RWPE2 (cell line): ENCODE measurements around the gene AOC1.

Experiments
- ATAC-seq: fragments of 200-7000 bp; cut with Tn5 transposase; 3 replicates; pipeline ENCODE4 v1.9.1; 2021; ENCODE audit warnings: low read depth
- DNase-seq: peaks from one replicate; pipeline ENCODE4 v3.0.0-alpha.2; 2020; ENCODE audit warnings: low spot score
- H3K27ac ChIP-seq: fragments of 450-650 bp; 2 replicates; pipeline ENCODE4 v1.5.1; 2017; ENCODE audit warnings: mild to moderate bottlenecking; ENCODE audit not compliant: poor library complexity, severe bottlenecking
- H3K27me3 ChIP-seq: fragments of 250-450 bp; sonication (Bioruptor Pico); 2 replicates; pipeline ENCODE4 v1.5.1; 2021; ENCODE audit warnings: mild to moderate bottlenecking, moderate library complexity; ENCODE audit not compliant: insufficient read depth, poor library complexity, severe bottlenecking
- H3K36me3 ChIP-seq: fragments of 250-450 bp; sonication (Bioruptor Pico); 2 replicates; pipeline ENCODE4 v1.5.1; 2020; ENCODE audit warnings: low read depth, mild to moderate bottlenecking, moderate library complexity
- H3K4me1 ChIP-seq: fragments of 250-450 bp; sonication (Bioruptor Pico); 2 replicates; pipeline ENCODE4 v1.5.1; 2021; ENCODE audit warnings: mild to moderate bottlenecking, moderate library complexity; ENCODE audit not compliant: insufficient read depth, poor library complexity, severe bottlenecking
- H3K4me3 ChIP-seq: fragments of 250-450 bp; sonication (Bioruptor Pico); 2 replicates; pipeline ENCODE4 v1.5.1; 2021; ENCODE audit warnings: mild to moderate bottlenecking, moderate library complexity; ENCODE audit not compliant: severe bottlenecking
- H3K9me3 ChIP-seq: fragments of 250-450 bp; sonication (Bioruptor Pico); 2 replicates; pipeline ENCODE4 v1.5.1; 2021; ENCODE audit warnings: mild to moderate bottlenecking, moderate library complexity; ENCODE audit not compliant: severe bottlenecking
- CTCF ChIP-seq: fragments of 450-650 bp; IDR thresholded peaks from one replicate; pipeline ENCODE4 v1.5.1; 2017; ENCODE audit warnings: mild to moderate bottlenecking, moderate library complexity; ENCODE audit not compliant: poor library complexity, severe bottlenecking

The AOC1 gene

GRCh38 chr7:150835019-150835418 is 17.3 kb upstream of the AOC1 start:
- TF ChIP-seq CTCF, result no peak
- H3K4me1 ChIP-seq, result no peaks in the 10 kb centered on the region
- no peaks in the 10 kb centered on the region for H3K9me3 ChIP-seq
- no peaks in the 10 kb centered on the region for H3K36me3 ChIP-seq
- no peak overlapping the region for H3K27ac ChIP-seq
- ATAC-seq (no peak), DNase-seq (no peak)
- no peak overlapping the region for H3K4me3 ChIP-seq
- peaks cover 11% of the 10 kb centered on the region for H3K27me3 ChIP-seq

GRCh38 chr7:150835702-150836280 is 16.5 kb upstream of the AOC1 start:
- Histone ChIP-seq H3K27ac (no peak overlapping the region), H3K36me3 (no peaks in the 10 kb centered on the region), H3K9me3 (no peaks in the 10 kb centered on the region), H3K4me1 (no peaks in the 10 kb centered on the region), H3K27me3 (peaks cover 11% of the 10 kb centered on the region), H3K4me3 (no peak overlapping the region)
- no peak for DNase-seq
- TF ChIP-seq CTCF, result no peak
- no peak for ATAC-seq

GRCh38 chr7:150838965-150839650 is 13.2 kb upstream of the AOC1 start:
- ATAC-seq, result no peak

GRCh38 chr7:150842018-150842417 is 10.3 kb upstream of the AOC1 start:
- Histone ChIP-seq H3K9me3 (no peaks in the 10 kb centered on the region), H3K4me1 (no peaks in the 10 kb centered on the region), H3K27me3 (peaks cover 10% of the 10 kb centered on the region), H3K4me3 (no peak overlapping the region), H3K36me3 (no peaks in the 10 kb centered on the region), H3K27ac (no peak overlapping the region)
- ATAC-seq, result no peak
- DNase-seq, result no peak
- TF ChIP-seq CTCF, result no peak

More at GRCh38 chr7:150838965-150839650, 13.2 kb upstream of the AOC1 start:
- Histone ChIP-seq H3K9me3 (no peaks in the 10 kb centered on the region), H3K27ac (no peak overlapping the region), H3K4me3 (no peak overlapping the region), H3K36me3 (no peaks in the 10 kb centered on the region), H3K4me1 (no peaks in the 10 kb centered on the region), H3K27me3 (peaks cover 7% of the 10 kb centered on the region)
- DNase-seq, result no peak
- no peak for TF ChIP-seq CTCF

- no peak for ATAC-seq
- Histone ChIP-seq H3K4me1 (no peaks in the 10 kb centered on the region), H3K27ac (no peak overlapping the region), H3K27me3 (peaks cover 10% of the 10 kb centered on the region), H3K9me3 (no peaks in the 10 kb centered on the region), H3K4me3 (no peak overlapping the region), H3K36me3 (no peaks in the 10 kb centered on the region)
- TF ChIP-seq CTCF, result no peak
- DNase-seq, result no peak
These were observed 9.6 kb upstream of the AOC1 start for GRCh38 chr7:150842716-150843115.
